ENCODE data around the gene PLAAT2. TPM values are rescaled to one million over a fixed set of nuclear protein-coding genes. Genes with fewer than 3 reads are reported as not detected.

PLAAT2 gene
- total RNA-seq, result not detected

DNA sequence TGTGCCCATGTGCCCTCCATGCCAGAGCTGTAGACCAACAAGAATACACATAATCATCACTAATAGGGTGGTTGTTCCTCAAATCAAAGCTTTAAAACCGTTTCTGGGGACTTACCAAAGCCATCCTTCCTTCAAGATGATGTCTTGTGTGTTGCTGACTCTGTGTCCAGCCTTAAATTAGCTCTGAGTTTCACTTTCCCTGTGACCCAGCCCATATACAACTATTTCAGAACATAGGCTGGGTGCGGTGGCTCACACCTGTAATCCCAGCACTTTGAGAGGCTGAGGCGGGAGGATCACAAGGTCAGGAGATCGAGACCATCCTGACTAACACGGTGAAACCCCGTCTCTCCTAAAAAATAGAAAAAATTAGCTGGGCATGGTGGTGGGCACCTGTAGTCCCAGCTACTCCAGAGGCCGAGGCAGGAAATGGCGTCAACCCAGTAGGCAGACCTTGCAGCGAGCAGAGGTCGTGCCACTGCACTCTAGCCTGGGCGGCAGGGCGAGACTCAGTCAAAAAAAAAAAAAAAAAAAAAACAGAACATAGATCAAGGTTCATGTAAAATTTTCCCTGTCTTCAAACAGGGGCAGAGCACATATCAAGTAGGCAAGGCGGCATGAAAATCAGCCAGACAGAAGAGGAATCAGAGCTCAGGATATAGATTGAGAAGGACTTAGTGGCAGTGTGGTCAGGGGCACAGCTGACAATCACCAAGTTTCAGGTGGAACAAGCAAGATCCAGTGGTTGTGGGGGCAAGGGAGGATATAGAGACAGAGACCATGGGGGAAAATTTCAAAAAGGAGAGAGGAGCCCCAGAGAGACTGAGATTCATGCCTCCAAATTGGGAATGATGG lies at the start of gene PLAAT2:
Gene PLAAT2, minus strand, starts transcription at position 179 of the 855 bp plus-strand sequence. Its CDS starts 55 bp downstream, at position 124.

DNA sequence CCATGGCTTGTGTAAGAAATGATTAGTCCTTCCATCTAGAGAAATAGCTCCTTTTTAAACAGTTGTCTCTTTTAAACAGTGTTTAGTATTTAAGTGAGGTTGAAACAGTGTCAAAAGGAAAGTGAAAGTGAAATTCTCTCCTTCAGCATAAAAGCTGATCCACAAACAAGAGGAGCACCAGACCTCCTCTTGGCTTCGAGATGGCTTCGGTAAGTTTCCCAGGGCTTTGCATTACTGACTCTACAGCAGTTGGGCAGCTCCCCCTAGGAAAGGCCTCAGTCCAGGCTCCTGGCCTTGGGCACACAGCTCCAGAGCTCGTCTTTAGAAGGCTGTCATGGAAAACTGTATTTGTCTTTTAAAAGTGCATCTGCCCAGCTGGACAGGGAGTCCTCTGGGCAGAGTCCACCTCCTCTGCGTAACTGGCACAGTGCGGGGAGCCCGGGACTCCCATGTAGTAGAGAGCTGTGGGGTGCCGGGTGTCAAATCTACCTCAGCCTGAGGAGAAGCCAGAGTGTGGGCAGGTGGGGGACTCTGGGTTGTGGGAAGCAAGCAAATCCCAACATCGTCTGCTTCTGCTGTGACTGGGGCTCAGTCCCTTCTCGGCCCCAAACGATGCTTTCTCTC lies 26.4 kb downstream of the PLAAT2 start, which contains the start of gene PLAAT4:
Gene PLAAT4, plus strand, starts transcription at position 140 of the 624 bp plus-strand sequence. Its CDS starts 61 bp downstream, at position 201.

GRCh38 chr11:63505857-63506528 lies 57.2 kb downstream of the PLAAT2 start, which contains the start of gene LGALS12:
LGALS12 (plus strand) TSS chr11:63506084; CDS start chr11:63506459, 375 bp downstream.

Other genes starting within 250 kb of the PLAAT2 start
- not detected for gene SLC22A9, start 193.6 kb downstream of the PLAAT2 start, total RNA-seq
- gene PLAAT5, start 72.2 kb downstream of the PLAAT2 start, total RNA-seq, result not detected
- gene LGALS12, start 57.3 kb downstream of the PLAAT2 start, total RNA-seq, result not detected
- 10 to 100 TPM in 1 of 2 donors, 1 to 10 TPM in 1; 3.7 to 13.4 TPM for gene PLAAT4, start 26.6 kb downstream of the PLAAT2 start, total RNA-seq
- 10 to 100 TPM; 17.6 to 25.0 TPM for gene PLAAT3, start 51.1 kb upstream of the PLAAT2 start, total RNA-seq
- 10 to 100 TPM; 36.6 to 57.8 TPM for gene ATL3, start 108.0 kb upstream of the PLAAT2 start, total RNA-seq
- gene RTN3, start 118.1 kb upstream of the PLAAT2 start, total RNA-seq, result 10 to 100 TPM; 29.3 to 39.3 TPM
- 1 to 10 TPM; 8.6 to 9.0 TPM for gene ZFTA, start 205.4 kb upstream of the PLAAT2 start, total RNA-seq

All from melanocyte of skin (primary cell).